DMS53 treated with DMSO at 0.1 percent for 48 hours (cell line): Measurements from ENCODE around the gene RC3H1.
A peak's percentile ranks its signal among the peaks of the same experiment; 100 is the strongest.
"Not testable (repeated sequence)": the region's sequence is repeated elsewhere in the genome, so short reads cannot be mapped to it uniquely, and the experiment has no call there.

Source experiments
- DNase-seq: peaks from one replicate; lab custom pipeline; 2025; ENCODE audit not compliant: unreplicated experiment; lab: John Stamatoyannopoulos, UW

Gene RC3H1

DNA sequence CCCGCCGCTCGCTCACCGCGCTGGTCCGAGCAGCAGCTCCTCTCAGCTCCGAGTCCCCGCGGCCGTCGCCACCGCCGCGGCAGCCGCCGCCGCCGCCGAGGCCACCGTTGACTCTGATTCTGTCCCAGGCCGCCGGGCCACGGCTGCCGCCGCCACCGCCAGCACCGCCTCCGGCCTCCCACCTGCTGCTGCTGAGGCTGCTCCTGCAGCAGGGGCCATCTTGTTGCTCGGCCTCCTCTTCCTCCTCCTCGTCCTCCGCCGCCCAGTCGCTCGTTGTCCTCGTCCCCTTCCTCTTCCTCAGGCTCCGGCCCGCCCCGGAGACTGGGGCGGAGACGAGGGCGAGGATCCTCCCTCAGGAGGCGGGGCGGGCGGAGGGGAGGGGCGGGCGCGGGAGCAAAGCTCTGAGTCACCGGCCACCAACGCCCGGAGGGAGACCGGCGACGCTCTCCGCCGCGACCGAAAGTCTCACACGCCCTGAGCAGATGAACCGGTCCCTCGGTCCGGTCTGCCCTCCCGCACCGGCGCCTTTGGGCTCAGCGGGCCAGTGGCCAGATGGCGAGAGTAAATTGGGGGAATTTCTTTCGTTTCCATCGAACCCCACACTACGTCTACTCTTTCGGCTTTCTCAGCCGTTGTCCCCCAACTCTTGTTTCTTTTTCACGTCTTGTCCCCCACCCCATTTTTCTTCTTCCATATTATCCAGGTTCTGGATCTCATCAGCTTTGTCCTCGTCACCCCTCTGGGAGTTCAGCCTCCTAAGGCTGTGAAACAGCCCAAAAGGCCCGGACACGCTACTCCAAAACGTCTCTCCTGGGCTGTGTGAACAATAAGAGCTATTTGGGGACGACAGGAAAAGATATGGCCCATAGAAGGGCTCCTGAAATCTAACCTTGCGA lies at the start of gene RC3H1:
TSS of gene RC3H1 (minus strand) at position 278 of the 896 bp plus-strand sequence. CDS start 29,372 bp downstream, outside the sequence.
- peak; percentile 56 for DNase-seq

DNA sequence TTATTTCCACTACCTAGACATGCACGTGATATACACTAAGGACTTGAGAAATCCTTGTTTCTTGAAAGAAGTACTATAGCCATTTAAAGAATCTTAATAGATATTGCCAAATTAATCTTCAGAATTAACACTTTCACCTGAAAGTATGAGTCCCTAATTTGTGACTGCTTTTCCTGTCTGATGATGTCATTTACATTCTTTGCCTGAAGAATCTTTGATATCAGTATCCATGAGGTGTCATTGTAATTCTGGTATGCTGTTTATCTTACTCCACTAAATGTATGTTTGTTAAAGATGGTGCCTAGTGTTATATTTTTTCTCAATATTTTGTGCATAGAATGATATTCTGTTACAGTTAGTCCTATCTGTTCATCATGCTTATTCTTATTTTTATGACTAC lies 48.5 kb upstream of the RC3H1 start:
- no peak for DNase-seq

DNA sequence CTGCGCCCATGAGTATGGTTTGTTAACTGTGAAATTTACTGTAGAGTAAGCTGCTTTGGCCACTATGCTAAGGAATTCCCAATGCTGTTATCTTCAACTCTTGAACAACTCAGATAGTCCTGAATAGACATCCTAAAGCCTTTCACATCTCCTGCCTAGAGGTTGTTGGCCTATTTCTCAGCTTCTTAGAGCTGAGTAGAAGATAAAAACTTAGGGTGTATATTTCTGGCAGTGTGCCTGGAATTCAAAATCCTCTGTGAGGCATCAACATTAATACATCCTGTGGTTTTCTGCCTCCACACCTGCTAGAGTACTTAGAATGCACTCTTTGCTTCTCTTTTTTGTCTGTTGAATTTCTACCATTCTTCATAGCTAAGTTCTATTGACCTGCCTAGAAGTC lies 45.8 kb upstream of the RC3H1 start:
- no peak for DNase-seq

GRCh38 chr1:174060090-174060489 lies 37.9 kb upstream of the RC3H1 start:
- no peak for DNase-seq

DNA sequence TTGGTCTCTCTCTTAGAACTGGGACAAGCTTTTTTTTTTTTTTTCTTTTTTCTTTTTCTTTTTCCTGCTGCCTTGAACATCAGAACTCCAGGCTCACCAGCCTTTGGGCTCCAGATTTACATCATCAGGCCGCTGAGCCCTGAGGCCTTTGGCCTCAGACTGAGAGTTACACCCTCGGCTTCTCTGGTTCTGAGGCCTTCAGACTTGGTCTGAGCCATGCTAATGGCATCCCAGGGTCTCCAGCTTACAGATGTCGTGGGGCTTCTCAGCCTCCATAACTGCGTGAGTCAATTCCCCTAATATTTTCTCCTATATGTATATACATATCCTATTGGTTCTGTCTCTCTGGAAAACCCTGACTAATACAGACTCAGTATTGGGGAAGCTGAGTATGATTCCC lies 36.5 kb upstream of the RC3H1 start:
- no peak for DNase-seq

DNA sequence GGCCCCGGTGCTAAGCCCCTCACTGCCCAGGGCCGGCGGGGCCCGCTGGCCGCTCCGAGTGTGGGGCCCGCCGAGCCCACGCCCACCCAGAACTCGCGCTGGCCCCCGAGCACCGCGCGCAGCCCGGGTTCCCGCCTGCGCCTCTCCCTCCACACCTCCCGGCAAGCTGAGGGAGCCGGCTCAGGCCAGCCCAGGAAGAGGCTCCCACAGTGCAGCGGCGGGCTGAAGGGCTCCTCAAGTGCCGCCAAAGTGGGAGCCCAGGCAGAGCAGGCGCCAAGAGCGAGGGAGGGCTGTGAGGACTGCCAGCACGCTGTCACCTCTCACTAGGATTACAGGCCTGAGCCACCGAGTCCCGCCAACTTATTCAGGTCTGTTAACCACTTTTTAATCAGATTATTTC lies 34.5 kb upstream of the RC3H1 start:
- DNase-seq = not testable (repeated sequence)

DNA sequence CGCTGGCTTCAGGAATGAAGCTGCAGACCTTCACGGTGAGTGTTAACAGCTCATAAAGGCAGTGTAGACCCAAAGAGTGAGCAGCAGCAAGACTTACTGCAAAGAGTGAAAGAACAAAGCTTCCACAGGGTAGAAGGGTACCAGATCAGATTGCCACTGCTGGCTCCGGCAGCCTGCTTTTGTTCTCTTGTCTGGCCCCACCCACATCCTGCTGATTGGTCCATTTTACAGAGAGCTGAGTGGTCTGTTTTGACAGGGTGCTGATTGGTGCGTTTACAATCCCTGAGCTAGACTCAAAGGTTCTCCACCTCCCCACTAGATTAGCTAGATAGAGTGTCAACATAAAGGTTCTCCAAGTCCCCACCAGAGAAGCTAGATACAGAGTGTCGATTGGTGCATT lies 33.6 kb upstream of the RC3H1 start:
- not testable (repeated sequence) for DNase-seq

DNA sequence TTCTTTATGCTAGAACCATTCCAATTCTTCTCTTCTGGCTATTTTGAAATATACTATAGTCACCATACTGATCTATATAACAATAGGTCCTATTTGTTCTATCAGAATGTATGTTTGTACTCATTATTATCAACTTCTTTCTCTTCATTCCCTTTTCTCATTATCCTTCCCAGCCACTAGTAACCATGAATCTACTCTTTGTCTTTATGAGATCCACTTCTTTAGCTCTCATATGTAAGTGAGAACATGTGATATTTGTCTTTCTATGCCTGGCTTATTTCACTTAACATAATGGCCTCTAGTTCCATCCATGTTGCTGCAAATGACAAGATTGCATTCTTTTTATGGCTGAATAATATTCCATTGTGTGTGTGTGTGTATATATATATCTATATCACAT lies 31.7 kb upstream of the RC3H1 start:
- no peak for DNase-seq

DNA sequence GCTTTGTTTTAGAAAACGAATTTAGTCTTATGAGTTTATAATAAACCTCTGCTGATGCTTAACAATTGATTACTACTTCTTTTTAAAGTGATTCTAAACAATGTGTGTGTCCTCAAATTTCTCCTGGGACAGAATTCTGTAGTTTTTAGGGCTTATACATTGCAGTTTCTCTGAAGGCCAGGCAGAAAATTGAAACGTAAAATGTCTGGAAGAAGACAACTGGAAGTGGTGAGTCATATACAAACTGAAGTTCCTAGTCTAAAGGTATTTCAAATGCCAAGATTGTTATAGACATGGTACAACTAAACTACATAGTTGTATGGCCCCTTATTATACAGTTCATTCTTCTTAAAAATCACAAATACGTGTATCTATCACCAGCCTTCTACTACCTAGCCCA lies 30.5 kb upstream of the RC3H1 start:
- DNase-seq = no peak

- no peak for DNase-seq
These were observed 29.8 kb upstream of the RC3H1 start for GRCh38 chr1:174051956-174052355.

- no peak for DNase-seq
These were observed 27.4 kb upstream of the RC3H1 start for GRCh38 chr1:174049514-174049913.

GRCh38 chr1:174044418-174045222 lies 22.5 kb upstream of the RC3H1 start:
- no peak for DNase-seq

DNA sequence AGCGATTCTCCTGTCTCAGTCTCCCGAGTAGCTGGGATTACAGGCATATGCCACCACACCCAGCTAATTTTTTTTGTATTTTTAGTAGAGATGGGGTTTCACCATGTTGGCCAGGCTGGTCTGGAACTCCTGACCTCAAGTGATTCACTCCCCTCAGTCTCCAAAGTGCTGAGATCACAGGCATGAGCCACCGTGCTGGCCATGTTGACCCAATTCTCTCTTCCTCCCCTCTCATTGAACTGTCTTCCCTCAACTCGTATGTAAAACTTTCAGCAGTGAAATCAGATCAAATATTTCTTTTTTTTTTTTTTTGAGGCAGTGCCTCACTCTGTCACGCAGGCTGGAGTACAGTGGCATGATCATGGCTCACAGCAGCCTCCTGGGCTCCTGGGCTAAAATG lies 20.4 kb upstream of the RC3H1 start:
- not testable (repeated sequence) for DNase-seq

- DNase-seq = no peak
These were observed 19.2 kb upstream of the RC3H1 start for GRCh38 chr1:174041369-174041768.

DNA sequence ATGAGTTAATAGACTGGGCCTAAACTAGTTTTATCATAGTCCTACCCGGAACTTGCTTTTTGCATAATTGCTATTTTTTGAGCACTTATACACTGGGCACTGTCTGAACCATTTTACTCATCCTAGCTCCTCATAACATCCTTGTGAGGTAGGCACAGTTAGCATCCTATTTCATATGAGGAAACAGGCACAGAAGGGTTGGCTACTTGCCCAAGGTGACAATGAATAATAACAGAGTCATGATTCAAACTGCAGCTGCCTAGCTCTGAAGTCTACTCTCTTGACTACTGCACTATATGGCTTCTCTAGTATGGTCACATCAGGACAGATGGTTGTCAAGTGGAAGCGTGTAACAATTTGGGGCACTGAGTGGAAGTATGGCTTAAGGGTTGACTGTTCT lies 18.2 kb upstream of the RC3H1 start:
- peak; percentile 81 for DNase-seq

DNA sequence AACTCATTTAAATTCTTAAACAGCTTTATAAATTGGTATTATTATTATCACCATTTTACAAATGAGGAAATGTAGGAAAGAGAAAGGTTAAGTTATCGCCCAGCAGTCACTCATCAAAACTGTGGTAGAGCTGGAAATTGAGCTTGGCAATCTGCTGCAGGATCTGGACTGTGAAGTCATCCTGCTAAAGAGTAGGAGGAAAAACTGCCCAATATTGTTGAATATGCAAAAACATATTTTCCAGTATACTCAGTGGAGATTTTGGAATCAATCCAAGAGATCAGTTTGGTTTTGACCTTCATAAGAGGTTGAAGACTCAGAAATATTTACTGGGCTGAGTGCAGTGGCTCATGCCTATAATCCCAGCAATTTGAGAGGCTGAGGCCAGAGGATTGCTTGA lies 16.9 kb upstream of the RC3H1 start:
- DNase-seq = no peak

GRCh38 chr1:174036798-174037197 lies 14.6 kb upstream of the RC3H1 start:
- no peak for DNase-seq

DNA sequence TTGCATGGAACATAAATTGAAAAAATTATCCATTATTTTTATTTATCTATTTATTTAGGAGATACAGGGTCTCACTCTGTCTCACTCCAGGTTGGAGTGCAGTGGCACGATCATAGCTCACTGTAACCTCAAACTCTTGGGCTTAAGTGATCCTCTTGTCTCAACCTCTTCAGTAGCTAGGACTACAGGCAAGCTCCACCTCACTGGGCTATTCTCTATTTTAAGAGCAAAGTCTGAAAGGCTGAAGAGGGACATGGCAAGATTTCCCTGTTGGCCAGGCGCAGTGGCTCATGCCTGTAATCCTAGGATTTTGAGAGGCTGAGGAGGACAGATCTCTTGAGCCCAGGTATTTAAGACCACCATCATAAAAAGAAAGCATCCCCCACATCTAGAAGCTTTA lies 14.0 kb upstream of the RC3H1 start:
- no peak for DNase-seq

DNA sequence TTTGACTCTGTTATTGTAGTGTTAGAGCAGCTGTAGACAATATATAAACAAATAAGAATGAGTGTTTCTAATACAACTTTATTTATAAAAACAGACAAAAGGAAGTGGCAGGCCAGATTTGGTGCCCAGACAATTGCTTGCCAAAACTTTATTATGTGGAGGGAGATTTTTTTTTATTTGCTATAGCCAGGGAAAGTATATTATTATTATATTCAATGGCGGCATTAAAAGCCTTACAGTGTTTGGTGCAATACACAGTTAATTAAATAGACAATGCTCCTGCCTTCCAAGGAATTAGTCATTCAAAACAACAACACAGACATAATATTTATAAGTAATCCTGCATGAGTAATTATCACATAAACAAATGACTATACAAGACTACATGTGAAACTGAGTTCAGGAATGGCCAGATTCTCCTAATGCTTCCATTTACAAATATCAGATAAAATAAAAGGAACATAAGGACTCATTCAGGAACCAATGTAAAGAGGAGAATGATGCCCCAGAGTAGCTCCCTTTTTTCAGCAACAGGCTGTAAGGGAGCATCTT lies 10.6 kb upstream of the RC3H1 start:
- no peak for DNase-seq

DNA sequence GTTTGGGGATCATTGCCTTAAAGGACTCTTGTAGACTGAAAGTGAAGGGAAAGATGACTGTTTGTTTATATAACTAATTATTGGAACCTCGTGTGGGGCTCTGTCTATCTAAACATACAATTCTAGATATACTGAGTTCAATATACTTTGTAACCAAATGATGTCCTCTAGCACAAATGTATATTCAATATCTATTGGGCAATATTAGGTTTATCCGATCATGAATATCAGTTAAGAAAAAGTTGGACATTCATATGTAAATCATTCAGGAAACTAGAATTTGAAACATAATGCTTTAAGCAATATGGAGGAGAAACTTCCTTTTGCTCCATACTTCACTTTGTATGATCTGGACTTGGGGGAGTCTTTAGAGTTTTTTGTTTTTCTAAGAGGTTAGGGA lies 8.9 kb upstream of the RC3H1 start:
- DNase-seq = no peak

DNA sequence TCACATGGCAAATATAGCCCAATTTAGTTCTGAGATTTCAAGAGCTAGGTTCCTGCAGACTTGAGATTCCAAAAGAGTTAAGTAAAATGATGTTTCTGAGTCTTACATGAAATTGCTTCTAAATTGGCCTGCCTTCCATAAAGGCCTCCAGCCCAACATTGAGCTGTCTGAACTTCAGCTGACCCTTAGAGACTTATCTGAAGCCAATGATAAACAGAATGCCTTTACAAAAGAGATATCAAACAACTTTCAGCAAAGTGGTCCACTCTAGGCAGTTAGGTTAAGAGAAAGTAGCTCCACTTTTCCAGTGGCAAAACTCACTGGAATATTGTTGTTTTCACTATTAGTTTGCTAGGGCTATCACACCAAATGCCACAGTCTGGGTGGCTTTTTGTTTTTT lies 6.3 kb upstream of the RC3H1 start:
- DNase-seq = no peak

- DNase-seq = peak; percentile 18
These were observed 1.3 kb upstream of the RC3H1 start for GRCh38 chr1:174023440-174023839.
